ENCODE data around the gene ACTL10.

- TF ChIP-seq CTCF (IDR thresholded peaks at IDR 0.05) (no peak), POLR2A (IDR thresholded peaks at IDR 0.05) (no peak)
Measured at GRCh38 chr20:33669224-33669623, 2.5 kb downstream of the ACTL10 start.
